Epithelial cell of proximal tubule (primary cell): Measurements from ENCODE around the gene PIEZO1. TPM values are rescaled to one million over a fixed set of nuclear protein-coding genes. Genes with fewer than 3 reads are reported as not detected.
A peak's percentile ranks its signal among the peaks of the same experiment; 100 is the strongest.

Experiments
- DNase-seq: peaks from one replicate; pipeline ENCODE4 v3.0.0-alpha.2; 2011; ENCODE audit warnings: low read depth
- H3K4me3 ChIP-seq: 2 replicates; pipeline ENCODE4 v1.5.1; 2011; ENCODE audit warnings: low read depth, mild to moderate bottlenecking, low read length
- total RNA-seq: library from RNA; depleted of rRNA; stranded (reverse); fragments of >200 nt; gene quantifications from 2 replicates; pipeline ENCODE4 v1.2.3, GENCODE V29; 2015
- TF ChIP-seq, protein P1 (sequence below): conservative IDR thresholded peaks from 2 replicates; pipeline ENCODE4 v1.5.1; 2012; ENCODE audit warnings: low read depth, mild to moderate bottlenecking, low read length

The PIEZO1 gene
- total RNA-seq, 1 donor from 2014 or later, result 246 TPM

DNA sequence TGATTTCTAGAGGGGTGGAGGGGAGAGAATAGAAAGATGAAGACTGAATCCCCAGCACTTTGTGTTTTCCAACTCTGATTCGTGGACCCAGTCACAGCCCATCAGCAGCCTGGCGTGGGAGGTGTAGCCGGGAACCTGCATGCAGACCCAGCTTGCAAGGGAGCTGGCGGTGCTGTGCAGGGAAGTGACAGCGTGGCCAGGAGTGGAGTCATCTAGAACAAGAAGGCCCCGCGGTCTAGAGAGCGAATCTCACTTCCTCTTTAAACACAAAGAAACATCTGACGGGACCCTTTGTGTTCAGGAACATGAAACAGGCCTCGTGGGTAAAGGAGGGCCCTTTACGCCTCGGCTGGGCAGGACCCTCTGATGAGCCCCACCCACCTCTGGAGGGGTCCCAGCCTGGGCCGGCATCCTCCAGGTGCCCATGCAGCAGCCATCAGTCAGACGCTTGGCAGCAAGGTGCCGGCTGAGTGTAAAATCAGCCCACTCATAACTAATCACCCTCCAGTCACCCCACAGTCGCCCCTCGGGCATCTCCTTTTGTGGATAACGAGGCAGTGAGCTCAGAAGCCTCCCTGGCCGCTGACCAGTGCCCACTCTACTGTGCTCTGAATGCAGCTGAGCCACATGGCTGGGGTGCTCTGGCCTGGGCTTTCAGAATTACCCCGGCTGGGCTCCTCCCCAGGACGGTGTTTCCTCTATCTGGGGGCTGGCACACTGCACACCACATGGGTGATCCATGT lies 103.1 kb downstream of the PIEZO1 start:
- no peak overlapping the region for H3K4me3 ChIP-seq
- no peak for DNase-seq
- TF ChIP-seq, protein P1, sequence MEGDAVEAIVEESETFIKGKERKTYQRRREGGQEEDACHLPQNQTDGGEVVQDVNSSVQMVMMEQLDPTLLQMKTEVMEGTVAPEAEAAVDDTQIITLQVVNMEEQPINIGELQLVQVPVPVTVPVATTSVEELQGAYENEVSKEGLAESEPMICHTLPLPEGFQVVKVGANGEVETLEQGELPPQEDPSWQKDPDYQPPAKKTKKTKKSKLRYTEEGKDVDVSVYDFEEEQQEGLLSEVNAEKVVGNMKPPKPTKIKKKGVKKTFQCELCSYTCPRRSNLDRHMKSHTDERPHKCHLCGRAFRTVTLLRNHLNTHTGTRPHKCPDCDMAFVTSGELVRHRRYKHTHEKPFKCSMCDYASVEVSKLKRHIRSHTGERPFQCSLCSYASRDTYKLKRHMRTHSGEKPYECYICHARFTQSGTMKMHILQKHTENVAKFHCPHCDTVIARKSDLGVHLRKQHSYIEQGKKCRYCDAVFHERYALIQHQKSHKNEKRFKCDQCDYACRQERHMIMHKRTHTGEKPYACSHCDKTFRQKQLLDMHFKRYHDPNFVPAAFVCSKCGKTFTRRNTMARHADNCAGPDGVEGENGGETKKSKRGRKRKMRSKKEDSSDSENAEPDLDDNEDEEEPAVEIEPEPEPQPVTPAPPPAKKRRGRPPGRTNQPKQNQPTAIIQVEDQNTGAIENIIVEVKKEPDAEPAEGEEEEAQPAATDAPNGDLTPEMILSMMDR, result no peak

DNA sequence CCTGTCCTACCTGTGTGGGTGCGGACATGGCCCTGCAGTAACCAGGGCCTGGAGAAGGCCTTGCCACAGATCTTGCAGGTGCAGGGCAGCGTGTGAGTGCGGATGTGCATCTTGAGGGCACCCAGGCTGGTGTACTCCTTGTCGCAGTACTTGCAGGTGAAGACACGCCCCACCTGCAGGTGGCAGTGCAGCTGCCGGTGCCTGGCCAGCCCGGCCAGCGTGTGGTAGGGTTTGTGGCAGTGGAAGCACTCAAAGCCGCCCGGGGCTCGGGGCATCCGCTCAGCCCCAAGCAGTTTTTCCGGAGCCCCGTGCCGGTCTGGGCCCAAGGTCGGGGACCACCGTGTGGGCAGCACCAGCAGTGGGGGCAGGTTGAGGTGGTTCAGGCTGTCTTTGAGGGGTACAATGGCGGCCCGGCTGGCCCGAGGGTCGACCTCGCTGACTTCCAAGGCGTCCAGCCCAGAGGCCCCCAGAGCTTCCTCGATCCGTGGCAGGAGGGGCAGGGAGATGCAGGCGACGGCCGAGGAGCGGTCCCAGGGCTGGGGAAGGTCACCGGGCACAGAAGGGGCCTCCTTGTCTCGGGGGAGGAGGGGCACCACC lies 103.8 kb downstream of the PIEZO1 start:
- no peak overlapping the region for H3K4me3 ChIP-seq
- no peak for DNase-seq
- TF ChIP-seq, protein P1, result peak; percentile 49

DNA sequence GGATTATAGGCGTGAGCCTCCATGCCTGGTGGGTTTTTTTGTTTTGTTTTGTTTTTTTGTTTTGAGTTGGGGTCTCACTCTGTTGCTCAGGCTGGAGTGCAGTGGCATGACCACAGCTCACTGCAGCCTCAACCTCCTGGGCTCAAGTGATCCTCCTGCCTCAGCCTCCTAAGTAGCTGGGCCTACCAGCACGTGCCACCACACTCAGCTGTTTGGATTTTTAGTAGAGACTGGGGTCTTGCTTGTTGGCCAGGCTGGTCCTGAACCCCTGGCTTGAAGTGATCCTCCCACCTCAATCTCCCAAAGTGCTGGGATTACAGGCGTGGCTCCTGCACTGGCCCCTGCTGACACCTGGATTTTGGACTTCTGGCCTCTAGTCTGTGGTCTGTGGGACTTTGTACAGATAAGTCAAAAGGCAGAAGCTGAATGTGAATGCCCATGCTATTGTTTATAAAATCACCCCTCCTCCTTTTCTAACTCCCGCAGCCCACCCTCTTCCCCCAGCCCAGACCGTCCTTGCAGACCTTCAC lies 104.4 kb downstream of the PIEZO1 start:
- no peak overlapping the region for H3K4me3 ChIP-seq
- DNase-seq, result no peak
- TF ChIP-seq, protein P1, result no peak

DNA sequence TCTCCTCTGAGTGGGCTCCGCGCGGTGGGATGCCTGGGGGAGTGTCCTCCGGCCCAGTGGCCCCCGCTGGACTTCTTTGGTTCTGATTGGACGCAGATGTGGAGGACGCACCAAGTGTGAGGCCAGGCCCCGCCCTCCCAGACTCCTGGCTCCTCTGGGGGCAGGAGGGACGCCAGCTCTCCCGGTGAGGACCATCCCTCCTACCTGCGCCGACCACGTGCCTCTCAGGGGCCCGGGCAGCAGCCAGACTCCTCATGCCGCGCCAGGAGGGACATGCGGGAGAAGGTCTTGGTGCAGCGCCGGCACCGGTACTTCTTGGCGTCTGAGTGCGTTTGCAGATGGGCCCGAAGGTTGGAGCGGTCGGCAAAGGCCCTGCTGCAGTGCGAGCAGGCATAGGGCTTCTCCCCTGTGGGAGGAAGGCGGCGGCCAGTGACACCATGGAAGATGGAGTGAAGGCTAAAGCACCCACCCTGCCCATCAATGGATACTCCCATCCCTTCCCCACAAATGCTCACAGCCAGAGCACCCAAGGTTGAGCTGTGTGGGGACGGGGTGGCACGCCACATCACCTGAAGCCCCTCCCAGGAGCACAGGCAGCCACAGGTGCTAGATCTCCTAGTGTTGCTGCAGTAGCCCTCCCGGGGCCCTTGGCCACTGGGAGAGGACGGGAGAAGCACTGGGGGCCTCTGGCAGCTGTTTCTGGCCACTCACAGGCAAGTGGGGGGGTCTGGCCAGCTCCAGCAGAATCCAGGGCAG lies 106.6 kb downstream of the PIEZO1 start:
- DNase-seq, result no peak
- TF ChIP-seq, protein P1, result no peak
- H3K4me3 ChIP-seq, result no peak overlapping the region

DNA sequence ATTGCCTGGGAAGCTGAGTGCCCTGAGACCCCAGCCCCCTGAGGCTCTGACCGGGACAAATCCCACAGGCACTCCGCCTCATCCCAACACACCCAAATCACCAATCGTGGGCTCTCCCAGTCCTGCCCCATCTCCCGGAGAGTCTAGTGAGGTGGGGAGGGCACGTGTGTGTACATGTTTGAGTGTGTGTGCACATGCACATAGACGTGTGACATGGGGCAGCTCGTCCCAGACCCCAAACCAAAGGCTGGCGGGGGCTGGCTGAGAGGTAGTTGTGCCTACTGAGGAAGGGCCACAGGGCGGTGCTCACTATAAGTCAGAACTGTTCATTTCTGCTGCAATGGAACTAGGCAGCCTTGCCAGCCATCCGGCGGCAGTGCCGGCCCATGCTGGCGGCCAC lies 107.3 kb downstream of the PIEZO1 start:
- TF ChIP-seq, protein P1, result no peak
- H3K4me3 ChIP-seq, result no peak overlapping the region
- no peak for DNase-seq

DNA sequence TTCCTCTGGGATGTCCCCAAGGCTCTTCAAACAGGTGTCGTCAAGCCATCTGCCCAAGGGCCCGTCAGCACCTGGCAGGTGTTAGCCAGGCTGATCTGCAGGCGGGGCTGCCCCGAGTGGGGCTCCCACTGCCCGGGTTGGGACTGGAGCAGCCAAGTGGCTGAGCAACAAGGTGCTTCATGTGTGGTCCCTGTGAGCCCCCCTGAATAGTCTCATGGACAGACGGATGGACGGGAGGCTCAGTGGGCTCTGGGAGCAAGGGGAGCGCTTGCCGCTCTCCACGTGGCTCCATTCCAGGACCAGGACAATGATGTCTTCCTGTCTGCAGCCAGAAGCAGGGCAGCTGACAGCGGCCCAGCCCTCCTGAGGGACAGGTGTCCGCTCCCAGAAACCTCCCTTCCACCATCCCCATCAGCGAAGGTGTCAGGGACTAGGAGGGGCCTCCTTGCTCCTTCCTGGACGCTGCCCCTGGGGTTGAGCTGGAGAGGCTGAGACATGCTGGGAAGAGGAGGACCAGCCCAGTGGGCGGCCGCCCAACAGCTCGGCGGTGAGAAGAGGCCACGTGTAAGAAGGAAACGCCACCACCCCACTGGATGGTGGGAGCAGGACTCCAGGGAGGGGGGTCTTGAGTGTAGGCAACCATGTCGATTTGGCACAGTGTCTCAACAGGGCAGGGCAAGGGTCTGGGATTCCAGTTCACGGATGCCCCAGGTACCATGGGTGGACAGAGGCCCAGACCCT lies 108.3 kb downstream of the PIEZO1 start:
- no peak for DNase-seq
- TF ChIP-seq, protein P1, result no peak
- H3K4me3 ChIP-seq, result no peak overlapping the region
